ENCODE results near the gene YIF1B.
"Not testable (repeated sequence)": the region's sequence is repeated elsewhere in the genome, so short reads cannot be mapped to it uniquely, and the experiment has no call there.

YIF1B gene, protein sequence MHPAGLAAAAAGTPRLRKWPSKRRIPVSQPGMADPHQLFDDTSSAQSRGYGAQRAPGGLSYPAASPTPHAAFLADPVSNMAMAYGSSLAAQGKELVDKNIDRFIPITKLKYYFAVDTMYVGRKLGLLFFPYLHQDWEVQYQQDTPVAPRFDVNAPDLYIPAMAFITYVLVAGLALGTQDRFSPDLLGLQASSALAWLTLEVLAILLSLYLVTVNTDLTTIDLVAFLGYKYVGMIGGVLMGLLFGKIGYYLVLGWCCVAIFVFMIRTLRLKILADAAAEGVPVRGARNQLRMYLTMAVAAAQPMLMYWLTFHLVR
- 19.6 to 25.0 (median 22.1) reads per million in 4 experiments for total RNA-seq

GRCh38 chr19:38315657-38316476, at the start of gene YIF1B:
Gene YIF1B (minus strand): TSS chr19:38315947. CDS start chr19:38315917, 30 bp downstream.
- DNase-seq: peak; percentile 93

- not testable (repeated sequence) for DNase-seq
Measured at GRCh38 chr19:38362946-38363688, 47.4 kb upstream of the YIF1B start.

DNA sequence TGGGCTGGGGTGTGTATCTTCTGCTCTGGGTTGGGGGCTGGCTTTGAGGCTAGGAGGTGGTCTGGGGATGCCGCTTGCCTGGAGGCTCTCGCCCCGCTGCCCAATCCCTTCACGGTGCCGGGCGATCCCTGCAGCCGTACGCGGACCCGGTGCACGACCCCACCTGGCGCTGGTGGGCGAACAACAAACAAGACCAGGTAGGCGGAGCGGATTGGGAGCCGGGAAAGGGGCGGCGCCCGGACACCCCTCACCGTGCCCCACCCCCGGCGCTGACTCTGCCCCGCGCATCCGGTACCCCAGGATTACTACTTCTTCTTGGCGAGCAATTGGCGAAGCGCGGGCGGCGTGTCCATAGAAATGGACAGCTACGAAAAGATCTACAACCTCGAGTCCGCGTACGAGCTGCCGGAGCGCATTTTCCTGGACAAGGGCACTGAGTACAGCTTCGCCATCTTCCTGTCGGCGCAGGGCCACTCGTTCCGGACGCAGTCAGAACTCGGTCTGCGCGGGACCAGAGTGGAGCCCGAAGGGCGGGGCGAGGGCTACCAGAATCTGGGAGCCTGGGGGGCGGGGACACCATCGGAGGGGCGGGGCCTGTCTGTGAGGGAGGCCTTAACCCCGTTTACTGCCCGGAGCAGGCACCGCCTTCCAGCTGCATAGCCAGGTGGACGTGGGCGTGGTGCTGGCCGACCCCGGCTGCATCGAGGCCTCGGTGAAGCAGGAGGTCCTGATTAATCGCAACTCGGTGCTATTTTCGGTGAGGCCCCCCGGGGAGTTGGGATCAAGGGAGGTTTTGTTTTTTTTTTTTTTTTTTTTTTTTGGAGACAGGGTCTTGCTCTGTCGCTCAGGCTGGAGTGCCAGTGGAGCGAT, 46.6 kb upstream of the YIF1B start:
- peak; percentile 41 for DNase-seq

GRCh38 chr19:38361633-38362075, 45.9 kb upstream of the YIF1B start:
- DNase-seq: peak; percentile 49

DNA sequence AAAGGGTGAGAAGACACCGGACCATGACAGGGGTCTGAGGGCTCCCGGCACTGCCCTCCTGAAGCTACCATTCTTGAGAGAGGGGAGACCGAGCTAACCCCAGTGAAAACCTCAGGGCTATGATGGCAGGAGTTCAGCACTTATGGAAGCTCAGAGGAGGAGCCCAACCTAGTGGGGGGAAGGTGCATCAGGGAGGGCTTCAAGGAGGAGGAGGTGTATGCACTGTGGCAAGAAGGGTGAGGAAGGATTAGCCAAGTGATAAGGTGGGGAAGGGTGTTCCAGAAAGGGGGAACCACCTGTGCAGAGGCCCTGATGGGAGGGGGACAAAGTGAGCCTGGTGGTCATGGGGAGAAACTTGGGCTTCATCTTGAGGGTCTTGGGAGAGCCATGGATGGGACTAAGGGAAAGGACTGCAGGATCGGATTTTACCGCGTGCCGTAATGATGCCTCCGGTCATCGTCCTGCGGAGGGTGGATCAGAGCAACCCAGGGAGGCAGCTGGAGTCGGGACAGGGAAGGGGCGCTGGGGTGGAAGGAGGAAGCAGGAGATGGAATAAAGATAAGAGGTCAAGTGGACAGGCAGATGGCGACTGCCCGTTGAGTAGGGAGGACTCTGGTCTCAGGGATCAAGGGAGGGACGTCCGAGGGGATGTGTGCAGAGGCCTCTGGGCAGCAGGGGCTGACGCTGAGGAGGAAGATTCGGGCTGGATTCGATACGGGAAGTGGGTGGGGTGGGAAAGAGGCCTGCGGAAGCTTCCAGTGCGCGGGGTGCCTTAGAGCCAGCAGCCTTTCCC, 45.3 kb upstream of the YIF1B start:
- no peak for DNase-seq

- no peak for DNase-seq
Measured at GRCh38 chr19:38360351-38360750, 44.6 kb upstream of the YIF1B start.

DNA sequence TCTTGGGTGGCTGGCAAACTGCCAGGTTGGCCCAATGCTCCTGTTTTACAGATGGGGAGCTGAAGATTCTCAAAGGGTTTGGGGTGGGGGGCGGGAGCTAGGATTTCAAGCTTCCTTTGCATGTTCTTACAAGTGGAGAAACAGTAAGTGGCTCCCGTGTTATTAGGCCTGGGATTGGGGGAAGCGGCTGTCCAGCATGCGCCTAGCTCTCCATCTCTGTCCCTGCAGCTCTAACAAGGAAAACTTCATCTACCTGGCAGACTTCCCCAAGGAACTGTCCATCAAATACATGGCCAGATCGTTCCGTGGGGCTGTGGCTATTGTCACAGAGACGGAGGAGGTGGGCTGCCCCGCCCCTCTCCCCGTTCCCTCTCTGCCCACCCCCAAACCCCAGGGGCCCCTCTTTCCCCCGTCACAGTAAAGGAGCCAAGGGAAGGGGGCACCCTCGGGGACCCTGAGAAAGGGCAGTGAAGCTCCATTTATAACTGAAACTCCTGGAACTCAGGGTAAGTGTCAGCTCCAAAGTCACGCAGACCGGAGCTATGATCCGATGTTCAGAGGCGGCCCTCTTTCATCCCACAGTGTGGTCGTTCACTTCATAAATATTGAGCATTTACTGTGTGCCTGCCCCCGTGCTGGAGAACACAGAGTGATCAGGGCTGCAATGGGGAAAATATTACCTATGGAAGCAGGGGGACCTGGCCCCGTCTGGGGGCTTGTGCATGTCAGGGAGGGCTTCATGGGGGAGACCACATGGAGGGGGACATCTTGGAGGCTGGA, 43.7 kb upstream of the YIF1B start:
- no peak for DNase-seq

DNA sequence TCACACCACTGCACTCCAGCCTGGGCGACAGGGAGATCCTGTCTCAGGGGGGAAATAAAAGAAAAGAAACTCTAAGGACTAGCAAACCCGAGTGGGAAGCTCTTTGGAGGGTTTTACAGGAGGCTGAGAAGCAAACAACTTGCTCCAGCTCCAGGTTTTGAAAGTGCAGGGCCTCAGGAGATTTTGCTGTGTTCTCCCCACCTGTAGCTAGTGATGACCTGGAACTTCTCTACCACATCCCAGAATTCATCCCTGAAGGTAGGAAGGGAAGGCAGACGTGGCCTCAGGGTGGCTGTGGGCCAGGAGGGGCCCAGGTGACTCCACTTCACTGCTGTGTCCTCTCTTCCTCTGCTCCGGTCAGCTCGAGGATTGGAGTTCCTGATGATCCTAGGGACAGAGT, 42.3 kb upstream of the YIF1B start:
- DNase-seq: no peak

- no peak for DNase-seq
Measured at GRCh38 chr19:38355728-38356725, 40.3 kb upstream of the YIF1B start.

DNA sequence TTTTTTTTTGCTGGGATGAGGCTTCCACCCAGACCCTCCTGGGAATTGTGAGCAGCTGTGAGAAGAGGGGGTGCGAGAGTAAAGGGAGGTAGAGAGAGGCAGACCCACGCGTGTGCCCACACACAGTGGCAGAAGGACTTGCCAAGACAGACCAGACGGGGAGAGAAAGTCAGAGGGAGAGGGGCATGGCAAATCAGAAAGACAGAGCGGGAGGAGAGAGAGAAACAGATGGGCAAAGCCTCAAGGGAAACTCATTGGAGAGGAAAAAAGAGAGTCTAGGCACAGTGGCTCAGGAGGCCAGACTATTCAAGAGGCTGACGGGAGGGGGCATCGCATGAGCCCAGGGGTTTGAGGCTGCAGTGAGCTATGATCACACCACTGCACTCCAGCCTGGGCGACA, 36.9 kb upstream of the YIF1B start:
- no peak for DNase-seq

GRCh38 chr19:38351865-38352395, 36.2 kb upstream of the YIF1B start:
- DNase-seq: no peak

- no peak for DNase-seq
Measured at GRCh38 chr19:38350883-38351282, 35.1 kb upstream of the YIF1B start.

DNA sequence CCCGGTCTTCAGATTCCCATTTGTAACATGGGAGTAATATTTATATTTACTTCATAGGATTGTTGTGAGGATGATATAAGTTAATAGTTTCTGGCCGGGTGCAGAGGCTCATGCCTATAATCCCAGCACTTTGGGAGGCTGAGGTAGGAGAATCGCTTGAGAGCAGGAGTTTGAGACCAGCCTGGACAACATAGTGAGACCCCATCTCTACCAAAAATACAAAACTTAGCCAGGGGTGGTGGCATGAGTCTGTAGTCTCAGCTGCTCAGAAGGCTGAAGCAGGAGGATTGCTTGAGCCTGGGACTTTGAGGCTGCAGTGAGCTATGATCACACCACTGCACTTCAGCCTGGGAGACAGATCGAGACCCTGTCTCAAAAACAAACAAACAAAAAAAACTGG, 31.1 kb upstream of the YIF1B start:
- DNase-seq: no peak

- no peak for DNase-seq
Measured at GRCh38 chr19:38340927-38341326, 25.2 kb upstream of the YIF1B start.

DNA sequence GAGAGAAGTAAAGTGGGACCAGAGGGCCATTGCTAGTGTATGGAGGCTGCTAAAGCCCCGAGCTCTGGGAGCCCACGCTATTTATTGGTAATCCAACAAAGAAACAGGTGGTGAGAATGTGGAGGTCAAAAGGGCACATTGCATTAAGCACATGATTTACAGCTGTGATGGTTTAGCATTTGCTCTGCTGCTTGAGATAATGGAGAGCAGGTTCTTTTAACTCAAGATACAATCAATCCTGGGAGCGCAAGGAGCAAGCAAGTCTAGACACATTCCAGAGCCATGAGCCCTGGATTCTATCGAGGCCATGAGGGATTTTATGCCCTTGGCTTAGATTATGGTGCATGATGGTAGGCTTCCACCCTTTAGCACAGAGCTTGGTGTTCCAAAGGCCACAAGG, 23.3 kb upstream of the YIF1B start:
- not testable (repeated sequence) for DNase-seq

DNA sequence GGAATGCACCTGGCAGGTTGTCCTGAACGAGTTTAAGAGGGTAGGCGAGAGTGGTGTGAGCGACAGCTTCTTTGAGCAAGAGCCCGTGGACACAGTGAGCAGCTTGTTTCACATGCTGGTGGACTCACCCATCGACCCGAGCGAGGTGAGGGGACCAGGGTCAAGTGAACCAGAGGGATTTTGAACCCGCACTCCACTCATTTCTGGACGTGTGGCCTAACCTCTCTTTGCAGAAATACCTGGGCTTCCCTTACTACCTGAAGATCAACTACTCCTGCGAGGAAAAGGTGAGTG, 21.6 kb upstream of the YIF1B start:
- DNase-seq: no peak

- peak; percentile 92 for DNase-seq
Measured at GRCh38 chr19:38336638-38337359, 21.1 kb upstream of the YIF1B start.

DNA sequence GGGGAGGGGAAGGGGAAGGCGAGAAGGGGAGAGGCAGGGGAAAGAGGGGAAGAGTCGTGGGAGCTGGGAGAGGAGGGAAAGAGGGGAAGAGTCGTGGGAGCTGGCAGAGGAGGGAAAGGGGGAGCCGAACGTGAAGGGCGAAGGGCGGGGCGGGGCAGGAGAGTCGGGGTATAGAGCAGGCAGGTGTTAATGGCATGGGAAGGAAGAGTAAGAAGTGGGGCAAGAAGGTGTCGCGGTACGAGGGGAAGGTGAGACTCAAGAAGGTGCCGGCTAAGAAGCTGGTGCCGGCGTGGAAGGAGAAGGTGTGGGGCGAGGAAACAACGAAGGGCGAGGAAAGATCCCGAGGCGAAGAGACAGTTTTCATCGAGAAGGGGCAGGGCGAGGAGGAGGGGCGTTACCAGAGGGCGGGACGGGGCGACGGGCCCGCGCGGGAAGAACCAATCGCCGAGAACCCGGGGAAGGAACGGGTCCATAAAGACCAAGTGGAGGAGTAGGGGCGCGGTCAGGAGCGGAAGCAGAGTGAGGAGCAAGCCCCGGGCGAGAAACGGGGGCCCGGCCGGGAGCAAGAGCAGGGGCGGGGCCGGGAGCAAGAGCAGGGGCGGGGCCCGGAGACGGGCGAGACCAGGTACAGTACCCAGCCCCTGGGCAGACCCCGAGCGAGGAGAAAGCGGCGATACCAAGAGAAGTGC, 20.3 kb upstream of the YIF1B start:
- DNase-seq: peak; percentile 86

Data from effector CD8-positive, alpha-beta T cell (primary cell).